Right ventricle myocardium inferior (tissue), 1 donor: ENCODE data around the gene YPEL1. TPM values are rescaled to one million over a fixed set of nuclear protein-coding genes. Genes with fewer than 3 reads are reported as not detected.
A peak's percentile ranks its signal among the peaks of the same experiment; 100 is the strongest.

Experiments used
- ATAC-seq: fragments of 200-7000 bp; cut with Tn5 transposase; one replicate; pipeline ENCODE4 v1.9.1; 2020; ENCODE audit warnings: mild to moderate bottlenecking, moderate library complexity
- DNase-seq: peaks from one replicate; pipeline ENCODE4 v3.0.0; 2021; ENCODE audit errors: missing footprints
- intact Hi-C: fragments of 100-400 bp; cut with DNase I; formaldehyde crosslinking; loops from one replicate; pipeline ENCODE4 v1.11.0; 2022
- microRNA-seq: library from miRNA; unstranded; fragments of <30 nt; microRNA quantifications from one replicate; pipeline ENCODE4 v1.2.0, GENCODE V29; 2020
- total RNA-seq: library from RNA; stranded (reverse); fragmentation: NEBNext Ultra II Directional; extraction: Animal tissue kit (Norgen Biotek cat#: 25700); gene quantifications from one replicate; pipeline ENCODE4 v1.2.1, GENCODE V29; 2021
- donor health status: DM: no; HTN: yes; CAD: no; lungs with severe emphysema.

The YPEL1 gene
- total RNA-seq, 1 donor from 2014 or later, result 4.4 TPM

- intact Hi-C loops, result no loop called here
- peak; percentile 20 for ATAC-seq
Observed at GRCh38 chr22:21650823-21651520, 84.6 kb downstream of the YPEL1 start.

GRCh38 chr22:21650280-21650679 is 85.3 kb downstream of the YPEL1 start:
- intact Hi-C loops, result no loop called here
- no peak for DNase-seq
- no peak for ATAC-seq

More at GRCh38 chr22:21650823-21651520, 84.6 kb downstream of the YPEL1 start:
- no peak for DNase-seq

Small RNA genes lying within 50 kb of the gene (microRNA-seq; reads per million reads assigned to microRNA genes)
- gene MIR130B, result 231 reads per million, percentile 62 among the genes with 10 or more reads in this experiment
- gene MIR301B, result 6.1 reads per million, percentile 15 among the genes with 10 or more reads in this experiment

Other genes starting within 250 kb of the YPEL1 start
- gene RIMBP3C, start 184.3 kb downstream of the YPEL1 start, total RNA-seq, result not detected
- gene UBE2L3, start 168.1 kb downstream of the YPEL1 start, total RNA-seq, result 51.0 TPM
- gene YDJC, start 105.8 kb downstream of the YPEL1 start, total RNA-seq, result 5.4 TPM
- 0.16 TPM for gene CCDC116, start 103.0 kb downstream of the YPEL1 start, total RNA-seq
- 20.7 TPM for gene SDF2L1, start 93.5 kb downstream of the YPEL1 start, total RNA-seq
- 24.5 TPM for gene PPIL2, start 69.8 kb downstream of the YPEL1 start, total RNA-seq
- gene MAPK1, start 131.9 kb upstream of the YPEL1 start, total RNA-seq, result 79.2 TPM
- gene PPM1F, start 217.1 kb upstream of the YPEL1 start, total RNA-seq, result 18.9 TPM
- gene TOP3B, start 247.0 kb upstream of the YPEL1 start, total RNA-seq, result 10.4 TPM